Endothelial cell of umbilical vein (primary cell): ENCODE data around the gene TMEM87B. TPM values are rescaled to one million over a fixed set of nuclear protein-coding genes. Genes with fewer than 3 reads are reported as not detected.

ENCODE experiments used
- BruUV-seq: library from RNA; stranded (reverse); fragments of 400-500 nt; replicated peaks from 2 replicates; lab custom pipeline; 2021; lab: Mats Ljungman, UMichigan
- CTCF ChIA-PET: fragments of 300-600, 350-600 bp; sonication (Branson Sonifier 250); formaldehyde crosslinking; loops from one replicate; lab custom pipeline; 2021; ENCODE audit warnings: antibody characterized with exemption, inconsistent platforms; lab: Charles Lee
- POLR2A ChIA-PET: fragments of 300-600, 350-600 bp; sonication (Branson Sonifier 250); formaldehyde crosslinking; loops from one replicate; lab custom pipeline; 2021; ENCODE audit warnings: antibody characterized with exemption, inconsistent platforms; lab: Charles Lee
- DNase-seq: peaks from one replicate; pipeline ENCODE4 v3.0.0-alpha.2; 2011; ENCODE audit warnings: low read depth, low spot score
- FAIRE-seq: peaks from 2 replicates; lab custom pipeline; 2011; peaks lifted over from hg19 to GRCh38; lab: Jason Lieb, UNC
- H2AFZ ChIP-seq: 2 replicates; pipeline ENCODE4 v1.6.0; 2012; ENCODE audit warnings: low read depth, low read length, control low read depth, inconsistent platforms
- H3K27ac ChIP-seq: 2 replicates; pipeline ENCODE4 v1.5.1; 2011; ENCODE audit warnings: low read depth, mild to moderate bottlenecking, control low read depth, low read length, moderate library complexity; ENCODE audit not compliant: insufficient read depth
- H3K27me3 ChIP-seq, 2 experiments: 2 replicates each; pipeline versions ENCODE4 v1.6.0 to v1.6.1; 2011; ENCODE audit warnings: low read length in 2 of 2, mixed read lengths in 1 of 2; ENCODE audit not compliant: control insufficient read depth in 2 of 2, insufficient read depth in 2 of 2
- H3K36me3 ChIP-seq, 2 experiments: 2 replicates in 1 of 2; 3 replicates in 1 of 2; pipeline ENCODE4 v1.5.1; 2011; ENCODE audit warnings: low read length in 2 of 2, mild to moderate bottlenecking in 1 of 2, moderate library complexity in 1 of 2; ENCODE audit not compliant: control insufficient read depth in 2 of 2, insufficient read depth in 2 of 2; ENCODE audit errors: extremely low read depth in 1 of 2
- H3K4me1 ChIP-seq: 3 replicates; pipeline ENCODE4 v1.5.1; 2011; ENCODE audit warnings: mild to moderate bottlenecking, low read length; ENCODE audit not compliant: control insufficient read depth, insufficient read depth; ENCODE audit errors: extremely low read depth
- H3K4me2 ChIP-seq: 2 replicates; pipeline ENCODE4 v1.6.1; 2011; ENCODE audit warnings: low read length, control low read depth, mixed read lengths; ENCODE audit not compliant: insufficient read depth
- H3K4me3 ChIP-seq, 3 experiments: fragments of 200-600 bp in 1 of 3; sonication (generic), shearing (Covaris generic) in 1 of 3; replicated peaks in 1 of 3; 2 replicates each; pipeline ENCODE4 v1.5.1; 2011 to 2016; ENCODE audit warnings: control low read depth in 3 of 3, low read length in 3 of 3, mild to moderate bottlenecking in 2 of 3, inconsistent platforms in 1 of 3, low read depth in 1 of 3, moderate library complexity in 1 of 3; ENCODE audit not compliant: insufficient read depth in 1 of 3
- H3K79me2 ChIP-seq: 2 replicates; pipeline ENCODE4 v1.6.0; 2012; ENCODE audit warnings: low read length, inconsistent platforms; ENCODE audit not compliant: control insufficient read depth, insufficient read depth
- H3K9ac ChIP-seq: replicated peaks from 2 replicates; pipeline ENCODE3; 2011; ENCODE audit warnings: low read length, control low read depth; ENCODE audit not compliant: insufficient read depth; ENCODE audit errors: extremely low read depth
- H3K9me1 ChIP-seq: replicated peaks from 3 replicates; pipeline ENCODE4 v1.6.0; 2011; ENCODE audit warnings: mild to moderate bottlenecking, low read length; ENCODE audit not compliant: control insufficient read depth, insufficient read depth; ENCODE audit errors: extremely low read depth
- H3K9me3 ChIP-seq: replicated peaks from 2 replicates; pipeline ENCODE4 v1.5.1; 2012; ENCODE audit warnings: low read length, inconsistent platforms; ENCODE audit not compliant: control insufficient read depth, insufficient read depth
- H4K20me1 ChIP-seq: replicated peaks from 2 replicates; pipeline ENCODE3; 2011; ENCODE audit warnings: mild to moderate bottlenecking, low read length; ENCODE audit not compliant: control insufficient read depth, insufficient read depth; ENCODE audit errors: extremely low read depth
- CTCF ChIP-seq, 2 donors: IDR thresholded peaks; 1 replicate in 1 of 2; 2 replicates in 1 of 2; pipeline ENCODE4 v1.5.1; 2011; ENCODE audit warnings: low read length in 2 of 2, mild to moderate bottlenecking in 2 of 2, moderate library complexity in 2 of 2, control low read depth in 1 of 2, inconsistent platforms in 1 of 2, low read depth in 1 of 2; ENCODE audit not compliant: insufficient read depth in 1 of 2; ENCODE audit errors: extremely low read depth in 1 of 2
- EZH2 ChIP-seq: IDR thresholded peaks from 2 replicates; pipeline ENCODE4 v1.6.1; 2012; ENCODE audit warnings: borderline replicate concordance, low read depth, mild to moderate bottlenecking, moderate library complexity, low read length, inconsistent platforms; ENCODE audit not compliant: severe bottlenecking
- FOS ChIP-seq: IDR thresholded peaks from 2 replicates; pipeline ENCODE4 v1.6.1; 2011; ENCODE audit warnings: mild to moderate bottlenecking, low read length, moderate library complexity, borderline replicate concordance; ENCODE audit not compliant: insufficient read depth
- GATA2 ChIP-seq: IDR thresholded peaks from 2 replicates; pipeline ENCODE4 v1.7.0; 2011; ENCODE audit warnings: low read depth, mild to moderate bottlenecking, moderate library complexity, mixed read lengths, low read length; ENCODE audit not compliant: insufficient read length, insufficient read depth
- JUN ChIP-seq: IDR thresholded peaks from 2 replicates; pipeline ENCODE4 v1.6.1; 2011; ENCODE audit warnings: borderline replicate concordance, low read depth; ENCODE audit not compliant: insufficient read length, insufficient read depth
- MAX ChIP-seq: IDR thresholded peaks from 2 replicates; pipeline ENCODE4 v1.6.1; 2011; ENCODE audit not compliant: insufficient read depth, insufficient read length
- MYC ChIP-seq: IDR thresholded peaks from one replicate; pipeline ENCODE4 v1.6.1; 2011; ENCODE audit warnings: mild to moderate bottlenecking, low read depth, low read length
- POLR2A ChIP-seq: IDR thresholded peaks from 2 replicates; pipeline ENCODE4 v1.6.1; 2012; ENCODE audit warnings: low read depth, mild to moderate bottlenecking, control low read depth, low read length
- POLR2AphosphoS5 ChIP-seq: IDR thresholded peaks from 2 replicates; pipeline ENCODE4 v1.6.1; 2012; ENCODE audit warnings: low read depth, mild to moderate bottlenecking, control low read depth, low read length, moderate library complexity; ENCODE audit not compliant: insufficient read depth
- dilution Hi-C: fragments of 300-500 bp; cut with MboI; formaldehyde crosslinking; loops from one replicate; pipeline ENCODE4 v1.15.0; 2019; ENCODE audit warnings: low sequenced_read_pairs; ENCODE audit not compliant: extremely low pct_ligation_motif_present
- intact Hi-C: fragments of 100-400 bp; cut with micrococcal nuclease; formaldehyde crosslinking; loops from one replicate; pipeline ENCODE4 v1.10.0; 2022
- polyA plus RNA-seq, 4 experiments: library from polyadenylated mRNA; depleted of rRNA in 3 of 4; stranded (reverse) in 3 of 4; unstranded in 1 of 4; fragments of >200 nt; gene quantifications; 2 replicates each; pipeline versions ENCODE4 v1.2.1 to v1.2.3, GENCODE V29; 2011 to 2012; ENCODE audit warnings: missing spikeins in 1 of 4
- total RNA-seq: library from RNA; stranded (reverse); gene quantifications from 2 replicates; pipeline ENCODE4 v1.2.3, GENCODE V29; 2021

Gene TMEM87B
- total and polyA plus RNA-seq, 2 donors (not counting 3 experiments of a cell fraction or from before 2014, with no cell fraction given) = 17.6 to 21.5 TPM

GRCh38 chr2:112048236-112048592, 6.9 kb upstream of the TMEM87B start:
- no peaks in the 10 kb centered on the region for H3K36me3 ChIP-seq
- no peaks in the 10 kb centered on the region for H4K20me1 ChIP-seq
- intact Hi-C loops = loop anchor here (1.0 to 2.0 kb wide), 2 partner anchors 73 to 150 kb away; partner anchors contain the start of gene MERTK
- no peaks in the 10 kb centered on the region for H3K79me2 ChIP-seq
- FAIRE-seq (no peak), DNase-seq (no peak)
- ChIA-PET POLR2A (no interaction called here), CTCF (interaction anchor here (0.9 to 6.1 kb wide), 6 partner anchors 16 to 385 kb away, joined by 3 to 85 read pairs (median 8); partner anchors contain the start of genes MERTK and RGPD8)
- H3K4me1 ChIP-seq = no peaks in the 10 kb centered on the region
- peaks cover 0 to 1% of the 10 kb centered on the region in 2 experiments for H3K27me3 ChIP-seq
- no peak overlapping the region for H3K9ac ChIP-seq
- no peaks in the 10 kb centered on the region for H3K9me1 ChIP-seq
- H3K9me3 ChIP-seq = peaks cover 2% of the 10 kb centered on the region
- no peak overlapping the region for H3K4me3 ChIP-seq
- BruUV-seq = no TSS peak
- dilution Hi-C loops = no loop called here
- H3K4me2 ChIP-seq = no peak overlapping the region
- no peak overlapping the region for H2AFZ ChIP-seq
- H3K27ac ChIP-seq = no peak overlapping the region
- TF ChIP-seq POLR2A = no peak
- TF ChIP-seq MYC = no peak
- TF ChIP-seq CTCF (IDR thresholded peaks at IDR 0.05; ENCODE audit: extremely low read depth in 1 of 2, insufficient read depth in 1 of 2, low read depth in 1 of 2, low read length in 2 of 2) = no peak
- TF ChIP-seq MAX = no peak
- TF ChIP-seq FOS = no peak
- no peak for TF ChIP-seq EZH2
- no peak for TF ChIP-seq GATA2
- no peak for TF ChIP-seq JUN
- TF ChIP-seq POLR2AphosphoS5 = no peak
